ES-I3 (cell line): ENCODE data around the gene SPATA7.
"Not testable (repeated sequence)": the region's sequence is repeated elsewhere in the genome, so short reads cannot be mapped to it uniquely, and the experiment has no call there.

Experiments
- H3K36me3 ChIP-seq: 2 replicates; pipeline ENCODE4 v1.6.1; 2013; ENCODE audit warnings: mild to moderate bottlenecking, low read length, control low read depth, moderate library complexity; ENCODE audit not compliant: insufficient read depth
- H3K4me1 ChIP-seq: 2 replicates; pipeline ENCODE4 v1.6.1; 2013; ENCODE audit warnings: mild to moderate bottlenecking, control low read depth, low read length; ENCODE audit not compliant: insufficient read depth
- H3K9ac ChIP-seq: 2 replicates; pipeline ENCODE4 v1.6.1; 2013; ENCODE audit warnings: low read depth, mild to moderate bottlenecking, low read length, moderate library complexity
- H3K9me3 ChIP-seq: 2 replicates; pipeline ENCODE4 v1.6.1; 2013; ENCODE audit warnings: mild to moderate bottlenecking, low read length, moderate library complexity; ENCODE audit not compliant: control insufficient read depth, insufficient read depth

SPATA7 gene

DNA sequence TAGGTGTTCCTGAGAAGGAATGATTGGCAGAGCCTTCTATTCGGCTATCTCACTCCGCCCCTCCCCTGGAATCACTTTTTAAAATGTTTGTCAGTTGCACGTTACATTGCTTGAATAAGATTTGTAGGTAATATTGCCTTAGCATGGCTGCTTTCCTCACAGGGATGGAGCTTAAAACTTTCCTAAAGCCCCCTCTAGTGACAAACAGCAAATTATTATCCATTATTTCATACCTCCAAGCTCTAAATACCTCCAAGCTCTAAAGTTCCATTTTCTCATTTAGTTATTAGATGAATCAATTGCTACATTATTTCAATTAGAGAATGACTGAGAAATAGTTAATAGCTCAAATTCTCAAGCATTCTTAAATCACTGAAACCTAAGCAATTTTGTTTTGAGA is 5.1 kb upstream of the SPATA7 start:
- H3K36me3 ChIP-seq = no peaks in the 10 kb centered on the region
- H3K4me1 ChIP-seq = no peaks in the 10 kb centered on the region; the same call in 1 of the 2 replicates
- no peak overlapping the region for H3K9ac ChIP-seq
- peaks cover 3% of the 10 kb centered on the region; the same call in 1 of the 2 replicates for H3K9me3 ChIP-seq

DNA sequence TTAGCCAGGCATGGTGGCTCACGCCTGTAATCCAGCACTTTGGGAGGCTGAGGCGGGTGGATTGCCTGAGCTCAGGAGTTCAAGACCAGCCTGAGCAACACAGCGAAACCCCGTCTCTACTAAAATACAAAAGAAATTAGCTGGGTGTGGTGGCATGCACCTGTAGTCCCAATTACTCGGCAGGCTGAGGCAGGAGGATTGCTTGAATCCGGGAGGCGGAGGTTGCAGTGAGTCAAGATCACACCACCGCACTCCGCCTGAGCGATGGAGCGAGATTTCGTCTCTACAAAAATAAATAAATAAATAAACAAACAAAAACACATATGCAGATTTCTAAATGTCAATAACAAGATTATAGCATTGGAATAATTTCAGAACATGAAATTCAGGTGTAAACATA is 3.8 kb upstream of the SPATA7 start:
- not testable (repeated sequence) for H3K4me1 ChIP-seq, H3K9me3 ChIP-seq, H3K36me3 ChIP-seq

DNA sequence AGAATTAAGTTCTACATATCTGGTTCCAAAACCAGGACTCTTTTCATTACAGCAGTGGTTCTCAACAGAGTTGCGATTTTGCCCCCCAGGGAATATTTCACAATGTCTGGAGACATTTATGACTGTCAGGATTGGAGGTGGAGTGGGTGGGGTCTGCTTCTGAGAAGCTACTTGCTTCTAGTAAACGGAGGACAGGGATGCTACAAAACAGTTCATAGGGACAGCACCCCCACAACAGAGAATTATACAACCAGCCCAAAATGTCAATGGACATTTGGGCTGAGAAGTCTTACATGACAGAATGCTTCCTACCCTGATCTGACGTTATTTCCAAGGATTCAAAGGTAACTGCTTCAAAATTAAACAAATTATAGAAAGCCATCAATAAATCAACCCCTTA is 739 bp upstream of the SPATA7 start:
- Histone ChIP-seq H3K4me1 (no peaks in the 10 kb centered on the region; the same call in 1 of the 2 replicates), H3K9me3 (no peaks in the 10 kb centered on the region), H3K9ac (peak overlapping the region; percentile 77), H3K36me3 (no peaks in the 10 kb centered on the region)

More for the DNA sequence above, 3.8 kb upstream of the SPATA7 start:
- H3K9ac ChIP-seq = not testable (repeated sequence)

DNA sequence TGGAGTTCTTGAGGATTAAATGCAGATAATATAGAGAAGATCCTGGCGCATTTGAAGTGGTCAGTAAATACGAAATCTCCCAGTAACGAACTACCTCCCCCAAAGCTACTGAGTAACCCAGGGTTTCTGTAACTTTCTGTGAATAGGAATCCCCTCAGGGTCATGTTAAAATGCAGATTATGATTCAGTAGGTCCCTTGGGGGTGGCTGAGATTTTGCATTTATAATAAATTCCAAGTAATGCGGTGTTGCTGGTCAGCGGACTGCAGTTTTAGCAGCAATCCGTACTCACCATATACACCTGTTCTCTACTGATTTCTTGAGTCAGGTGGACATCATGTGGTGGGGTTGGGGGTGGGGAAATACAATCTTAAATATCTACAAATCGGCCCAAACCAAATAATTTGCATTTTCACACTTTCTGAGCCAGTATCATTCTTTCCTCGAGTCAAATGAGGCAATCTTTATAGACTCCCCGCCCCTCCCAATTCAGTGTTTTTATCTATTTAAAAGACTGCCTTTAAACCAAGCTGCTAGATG is 868 bp downstream of the SPATA7 start:
- Histone ChIP-seq H3K36me3 (no peaks in the 10 kb centered on the region), H3K9ac (peak overlapping the region; percentile 77), H3K9me3 (no peaks in the 10 kb centered on the region), H3K4me1 (no peaks in the 10 kb centered on the region)

DNA sequence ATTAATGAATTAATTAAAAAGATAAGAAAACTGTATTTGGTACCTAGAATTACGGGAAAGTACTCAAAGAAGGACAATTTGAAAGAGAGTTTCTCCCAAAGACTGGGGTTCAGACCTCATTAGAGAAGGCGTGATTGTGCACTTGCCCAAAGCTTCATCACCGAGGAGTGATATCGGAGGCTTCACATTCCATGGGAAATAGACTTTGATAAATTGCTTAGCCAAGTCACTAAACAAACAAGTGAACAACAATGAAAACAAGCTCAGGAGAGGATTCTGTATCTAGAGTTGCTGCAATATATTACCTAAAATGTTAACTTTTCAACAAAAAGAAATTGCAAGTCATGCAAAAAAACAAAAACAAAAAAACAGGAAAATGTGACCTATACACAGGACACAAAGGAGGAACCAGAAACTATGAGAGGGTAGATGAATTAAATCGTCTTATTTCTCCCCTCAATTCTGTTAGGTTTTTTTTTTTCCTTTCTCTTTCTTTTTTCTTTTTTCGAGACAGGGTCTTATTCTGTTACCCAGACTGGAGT is 3.4 kb downstream of the SPATA7 start:
- Histone ChIP-seq H3K36me3 (no peaks in the 10 kb centered on the region), H3K9me3 (no peaks in the 10 kb centered on the region), H3K4me1 (no peaks in the 10 kb centered on the region), H3K9ac (no peak overlapping the region)

GRCh38 chr14:88392609-88393008 is 7.2 kb downstream of the SPATA7 start:
- Histone ChIP-seq H3K4me1 (no peaks in the 10 kb centered on the region), H3K9ac (no peak overlapping the region), H3K9me3 (no peaks in the 10 kb centered on the region), H3K36me3 (no peaks in the 10 kb centered on the region)

DNA sequence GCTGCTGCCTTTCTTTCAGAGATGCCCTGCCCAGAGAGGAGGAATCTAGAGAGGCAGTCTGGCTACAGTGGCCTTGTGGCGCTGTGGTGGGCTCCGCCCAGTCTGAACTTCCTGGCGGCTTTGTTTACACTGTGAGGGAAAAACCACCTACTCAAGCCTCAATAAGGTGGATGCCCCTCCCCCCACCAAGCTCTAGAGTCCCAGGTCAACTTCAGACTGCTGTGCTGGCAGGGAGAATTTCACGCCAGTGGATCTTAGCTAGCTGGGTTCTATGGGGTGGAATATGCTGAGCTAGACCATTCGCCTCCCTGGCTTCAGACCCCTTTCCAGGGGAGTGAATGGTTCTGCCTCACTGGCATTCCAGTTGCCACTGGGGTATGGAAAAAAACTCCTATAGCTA is 25.6 kb downstream of the SPATA7 start:
- H3K36me3 ChIP-seq = no peaks in the 10 kb centered on the region
- H3K9ac ChIP-seq = no peak overlapping the region
- no peaks in the 10 kb centered on the region for H3K4me1 ChIP-seq

GRCh38 chr14:88417594-88417993 is 32.1 kb downstream of the SPATA7 start:
- Histone ChIP-seq H3K9ac (no peak overlapping the region), H3K4me1 (no peaks in the 10 kb centered on the region), H3K36me3 (no peaks in the 10 kb centered on the region), H3K9me3 (no peaks in the 10 kb centered on the region)

More for the DNA sequence above, 25.6 kb downstream of the SPATA7 start:
- no peaks in the 10 kb centered on the region for H3K9me3 ChIP-seq

DNA sequence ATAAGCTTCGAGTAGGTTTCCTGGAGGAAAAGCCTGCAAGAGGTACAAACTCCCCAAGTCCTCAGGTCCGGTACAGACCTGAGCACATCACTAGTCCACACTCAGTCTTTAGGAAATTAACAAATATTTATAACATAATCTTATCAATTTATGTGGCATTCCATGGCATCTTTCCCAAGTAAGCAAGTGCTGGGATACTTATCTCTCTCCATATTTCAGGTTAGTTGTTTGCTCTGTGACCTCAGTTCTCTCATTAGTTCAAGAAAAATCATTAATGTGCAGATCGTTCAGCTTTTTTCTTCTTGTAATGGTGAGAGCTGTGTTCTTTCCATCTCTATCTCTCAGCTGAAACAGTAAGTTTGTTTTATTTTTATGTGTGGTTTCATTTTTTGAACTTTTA is 34.7 kb downstream of the SPATA7 start:
- Histone ChIP-seq H3K9ac (no peak overlapping the region), H3K9me3 (no peaks in the 10 kb centered on the region), H3K36me3 (no peaks in the 10 kb centered on the region), H3K4me1 (no peaks in the 10 kb centered on the region)

DNA sequence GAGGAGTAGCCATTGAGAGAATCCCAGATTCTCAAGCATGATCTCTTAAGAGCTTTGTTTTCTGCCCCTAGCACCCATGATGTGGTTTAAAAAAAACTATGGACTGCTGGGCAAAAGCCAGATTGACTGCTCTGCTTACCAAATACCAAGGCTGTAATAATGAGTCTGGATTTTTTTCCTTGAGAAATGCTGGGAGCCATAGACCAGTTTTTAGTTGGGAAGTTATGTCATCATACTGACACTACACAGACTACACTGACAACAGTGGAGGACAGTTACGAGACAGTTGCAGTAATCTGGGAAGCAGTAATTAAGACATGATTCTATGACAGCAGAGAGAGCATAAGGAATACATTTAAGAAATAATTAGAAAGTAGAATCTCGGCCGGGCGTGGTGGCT is 35.8 kb downstream of the SPATA7 start:
- H3K36me3 ChIP-seq = no peaks in the 10 kb centered on the region; the same call in 1 of the 2 replicates
- no peak overlapping the region for H3K9ac ChIP-seq
- peaks cover 2% of the 10 kb centered on the region; the same call in 1 of the 2 replicates for H3K4me1 ChIP-seq
- H3K9me3 ChIP-seq = no peaks in the 10 kb centered on the region

GRCh38 chr14:88422047-88422446 is 36.6 kb downstream of the SPATA7 start:
- Histone ChIP-seq H3K4me1 (peaks cover 3% of the 10 kb centered on the region; the same call in 1 of the 2 replicates), H3K9ac (no peak overlapping the region), H3K9me3 (no peaks in the 10 kb centered on the region), H3K36me3 (no peaks in the 10 kb centered on the region; the same call in 1 of the 2 replicates)

GRCh38 chr14:88422919-88423650 is 37.6 kb downstream of the SPATA7 start:
- no peak overlapping the region for H3K9ac ChIP-seq
- no peaks in the 10 kb centered on the region for H3K9me3 ChIP-seq
- H3K4me1 ChIP-seq = peaks cover 3% of the 10 kb centered on the region; the same call in 1 of the 2 replicates
- H3K36me3 ChIP-seq = no peaks in the 10 kb centered on the region; the same call in 1 of the 2 replicates

DNA sequence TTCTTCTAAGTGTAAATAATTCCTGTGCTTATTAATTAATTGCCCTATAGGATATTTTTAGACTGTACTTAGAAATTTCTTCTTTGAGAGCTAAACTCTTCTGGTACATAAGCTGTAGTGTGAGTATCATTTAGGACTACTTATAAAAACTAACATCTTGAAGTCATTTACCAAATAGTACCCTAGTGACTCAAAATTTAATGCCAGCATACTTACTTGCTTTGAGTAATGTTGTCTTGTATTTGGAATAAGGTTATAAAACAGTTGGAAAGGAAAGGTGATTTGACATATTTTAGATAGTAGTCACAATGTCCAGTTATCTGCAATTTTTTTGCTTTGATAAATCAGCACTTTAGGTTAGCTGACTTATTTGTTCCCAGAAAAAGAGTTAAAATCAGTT is 39.1 kb downstream of the SPATA7 start:
- Histone ChIP-seq H3K4me1 (peaks cover 3% of the 10 kb centered on the region; the same call in 1 of the 2 replicates), H3K9ac (no peak overlapping the region), H3K36me3 (no peaks in the 10 kb centered on the region; the same call in 1 of the 2 replicates), H3K9me3 (no peaks in the 10 kb centered on the region)

DNA sequence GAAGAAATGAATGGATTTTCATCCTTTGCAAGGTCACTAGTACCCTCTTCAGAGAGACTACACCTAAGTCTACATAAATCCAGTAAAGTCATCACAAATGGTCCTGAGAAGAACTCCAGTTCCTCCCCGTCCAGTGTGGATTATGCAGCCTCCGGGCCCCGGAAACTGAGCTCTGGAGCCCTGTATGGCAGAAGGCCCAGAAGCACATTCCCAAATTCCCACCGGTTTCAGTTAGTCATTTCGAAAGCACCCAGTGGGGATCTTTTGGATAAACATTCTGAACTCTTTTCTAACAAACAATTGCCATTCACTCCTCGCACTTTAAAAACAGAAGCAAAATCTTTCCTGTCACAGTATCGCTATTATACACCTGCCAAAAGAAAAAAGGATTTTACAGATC is 40.8 kb downstream of the SPATA7 start:
- H3K9me3 ChIP-seq = no peaks in the 10 kb centered on the region
- peaks cover 3% of the 10 kb centered on the region; the same call in 1 of the 2 replicates for H3K4me1 ChIP-seq
- H3K9ac ChIP-seq = no peak overlapping the region
- H3K36me3 ChIP-seq = no peaks in the 10 kb centered on the region; the same call in 1 of the 2 replicates

- Histone ChIP-seq H3K36me3 (no peaks in the 10 kb centered on the region; the same call in 1 of the 2 replicates), H3K9ac (no peak overlapping the region), H3K9me3 (no peaks in the 10 kb centered on the region), H3K4me1 (peaks cover 3% of the 10 kb centered on the region; the same call in 1 of the 2 replicates)
Observed at GRCh38 chr14:88430976-88431375, 45.5 kb downstream of the SPATA7 start.
